CD14-positive monocyte (primary cell): ENCODE measurements around the gene LRRC49. TPM values are rescaled to one million over a fixed set of nuclear protein-coding genes. Genes with fewer than 3 reads are reported as not detected.

Source experiments
- DNase-seq, 3 donors: peaks; one replicate each; pipeline ENCODE4 v3.0.0-alpha.2; 2011 to 2022
- H2AFZ ChIP-seq: 2 replicates; pipeline ENCODE4 v1.6.0; 2012; ENCODE audit warnings: mild to moderate bottlenecking, low read depth, low read length, inconsistent platforms; ENCODE audit not compliant: insufficient read depth, poor library complexity, severe bottlenecking
- H3K27ac ChIP-seq, 2 donors: 1 replicate in 1 of 2; 2 replicates in 1 of 2; pipeline ENCODE4 v1.5.1; 2012 to 2013; ENCODE audit warnings: low read length in 2 of 2, control low read depth in 1 of 2, inconsistent platforms in 1 of 2, low read depth in 1 of 2, mild to moderate bottlenecking in 1 of 2
- H3K27me3 ChIP-seq, 2 donors: one replicate each; pipeline versions ENCODE4 v1.6.0 to v1.6.1; 2011 to 2013; ENCODE audit warnings: low read length in 2 of 2; ENCODE audit not compliant: control insufficient read depth in 2 of 2, insufficient read depth in 2 of 2
- H3K36me3 ChIP-seq, 2 donors: replicated peaks in 1 of 2; 1 replicate in 1 of 2; 2 replicates in 1 of 2; pipeline versions ENCODE4 v1.5.1 to v1.6.1; 2012 to 2013; ENCODE audit warnings: low read length in 2 of 2, control low read depth in 1 of 2, inconsistent platforms in 1 of 2, mild to moderate bottlenecking in 1 of 2; ENCODE audit not compliant: insufficient read depth in 2 of 2, control insufficient read depth in 1 of 2
- H3K4me1 ChIP-seq, 2 donors: 1 replicate in 1 of 2; 2 replicates in 1 of 2; pipeline versions ENCODE4 v1.5.1 to v1.6.1; 2012 to 2013; ENCODE audit warnings: low read length in 2 of 2, control low read depth in 1 of 2, inconsistent platforms in 1 of 2, mild to moderate bottlenecking in 1 of 2, moderate library complexity in 1 of 2; ENCODE audit not compliant: insufficient read depth in 2 of 2, control insufficient read depth in 1 of 2
- H3K4me2 ChIP-seq: replicated peaks from 2 replicates; pipeline ENCODE3; 2012; ENCODE audit warnings: low read length, moderate library complexity, mild to moderate bottlenecking; ENCODE audit not compliant: poor library complexity, severe bottlenecking; ENCODE audit errors: extremely low read depth
- H3K4me3 ChIP-seq, 3 experiments: fragments of 200-600 bp in 1 of 3; sonication (generic) in 1 of 3; replicated peaks in 1 of 3; 1 replicate in 2 of 3; 2 replicates in 1 of 3; pipeline ENCODE4 v1.5.1; 2011 to 2013; ENCODE audit warnings: low read length in 3 of 3, mild to moderate bottlenecking in 3 of 3, control low read depth in 2 of 3, low read depth in 2 of 3, inconsistent platforms in 1 of 3, moderate library complexity in 1 of 3
- H3K79me2 ChIP-seq: 2 replicates; pipeline ENCODE4 v1.6.0; 2012; ENCODE audit warnings: mild to moderate bottlenecking, control low read depth, inconsistent platforms, low read length, moderate library complexity; ENCODE audit not compliant: insufficient read depth
- H3K9ac ChIP-seq: 2 replicates; pipeline ENCODE4 v1.6.0; 2017; ENCODE audit warnings: low read length, mild to moderate bottlenecking; ENCODE audit not compliant: insufficient read depth, poor library complexity, severe bottlenecking
- H3K9me3 ChIP-seq, 2 donors: replicated peaks in 1 of 2; 1 replicate in 1 of 2; 2 replicates in 1 of 2; pipeline versions ENCODE4 v1.5.1 to v1.6.1; 2012 to 2013; ENCODE audit warnings: low read length in 2 of 2, control low read depth in 1 of 2; ENCODE audit not compliant: control insufficient read depth in 1 of 2, insufficient read depth in 1 of 2
- H4K20me1 ChIP-seq: 2 replicates; pipeline ENCODE4 v1.6.0; 2012; ENCODE audit warnings: mild to moderate bottlenecking, low read length, control low read depth, moderate library complexity; ENCODE audit not compliant: insufficient read depth
- H3K27ac Mint-ChIP-seq, 7 donors: one replicate each; pipeline ENCODE4 v1.8.0; 2020; ENCODE audit warnings: mild to moderate bottlenecking in 7 of 7, mixed read lengths in 7 of 7, moderate library complexity in 6 of 7, inconsistent platforms in 2 of 7
- H3K27me3 Mint-ChIP-seq, 3 donors: one replicate each; pipeline ENCODE4 v1.8.0; 2021 to 2022; ENCODE audit warnings: low read depth in 3 of 3, mild to moderate bottlenecking in 3 of 3, mixed read lengths in 3 of 3, moderate library complexity in 3 of 3, inconsistent platforms in 1 of 3
- H3K36me3 Mint-ChIP-seq, 2 donors: one replicate each; pipeline ENCODE4 v1.8.0; 2020; ENCODE audit warnings: mixed read lengths in 2 of 2, inconsistent platforms in 1 of 2, mild to moderate bottlenecking in 1 of 2
- H3K4me1 Mint-ChIP-seq: one replicate; pipeline ENCODE4 v1.8.0; 2020; ENCODE audit warnings: mild to moderate bottlenecking, mixed read lengths
- H3K4me3 Mint-ChIP-seq, 2 donors: one replicate each; pipeline ENCODE4 v1.8.0; 2020; ENCODE audit warnings: mild to moderate bottlenecking in 2 of 2, mixed read lengths in 2 of 2, moderate library complexity in 1 of 2
- H3K9me3 Mint-ChIP-seq, 7 donors: one replicate each; pipeline ENCODE4 v1.8.0; 2020 to 2022; ENCODE audit warnings: mixed read lengths in 7 of 7, mild to moderate bottlenecking in 6 of 7, moderate library complexity in 6 of 7, inconsistent platforms in 2 of 7
- WGBS: methylation state at CpG from one replicate; pipeline ENCODE4 v1.1.5; 2013; ENCODE audit warnings: missing lambda C conversion rate; ENCODE audit not compliant: insufficient coverage; 5-methylcytosine and 5-hydroxymethylcytosine counted together
- intact Hi-C, 2 donors: fragments of 100-400 bp; cut with micrococcal nuclease; formaldehyde crosslinking; loops; one replicate each; pipeline versions ENCODE4 v1.15.0 to v1.15.1; 2023
- polyA plus RNA-seq, 3 donors: library from polyadenylated mRNA; depleted of rRNA in 1 of 3; unstranded in 2 of 3; stranded (reverse) in 1 of 3; fragments of 300-500 nt in 2 of 3; fragments of >200 nt in 1 of 3; fragmentation: Illumina TruSeq in 2 of 3; gene quantifications; 1 replicate in 2 of 3; 2 replicates in 1 of 3; pipeline ENCODE4 v1.2.3, GENCODE V29; 2012 to 2021
- TF ChIP-seq, protein P1 (sequence below): fragments of 200-600 bp; IDR thresholded peaks from one replicate; pipeline ENCODE4 v1.8.0; 2022; ENCODE audit warnings: antibody characterized with exemption, mild to moderate bottlenecking

LRRC49 gene
- polyA plus RNA-seq, 3 donors: 0.08 to 0.51 (median 0.24) TPM

DNA sequence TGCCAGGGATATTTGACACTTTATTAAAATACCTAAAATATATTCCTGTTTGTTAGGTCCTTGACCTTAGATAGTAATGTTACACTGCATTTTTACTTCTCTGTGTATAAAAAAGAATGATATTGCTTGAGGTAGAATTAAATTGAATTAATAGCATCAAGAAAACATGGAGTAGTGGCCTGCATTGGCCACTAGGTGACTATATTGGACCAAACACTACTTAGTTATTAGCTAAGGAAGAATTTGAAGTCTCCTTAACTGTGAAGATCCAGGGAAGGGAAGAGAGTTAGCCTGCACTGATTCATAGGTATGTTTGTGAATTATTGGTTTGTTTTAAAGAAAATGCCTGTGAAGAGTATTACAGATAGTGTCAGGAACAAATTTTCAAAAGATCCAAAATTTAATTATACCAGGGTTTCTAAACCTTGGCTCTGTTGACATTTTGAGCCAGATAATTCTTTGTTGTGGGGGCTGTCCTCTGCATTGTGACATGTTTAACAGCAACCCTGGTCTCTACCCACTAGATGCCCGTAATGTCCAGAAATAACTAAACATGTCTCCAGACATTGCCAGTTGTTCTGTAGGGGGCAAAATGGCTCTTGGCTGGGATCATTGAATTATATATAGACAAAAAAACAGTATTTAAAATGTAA lies 119.0 kb downstream of the LRRC49 start:
- no peak overlapping the region for H3K9ac ChIP-seq

DNA sequence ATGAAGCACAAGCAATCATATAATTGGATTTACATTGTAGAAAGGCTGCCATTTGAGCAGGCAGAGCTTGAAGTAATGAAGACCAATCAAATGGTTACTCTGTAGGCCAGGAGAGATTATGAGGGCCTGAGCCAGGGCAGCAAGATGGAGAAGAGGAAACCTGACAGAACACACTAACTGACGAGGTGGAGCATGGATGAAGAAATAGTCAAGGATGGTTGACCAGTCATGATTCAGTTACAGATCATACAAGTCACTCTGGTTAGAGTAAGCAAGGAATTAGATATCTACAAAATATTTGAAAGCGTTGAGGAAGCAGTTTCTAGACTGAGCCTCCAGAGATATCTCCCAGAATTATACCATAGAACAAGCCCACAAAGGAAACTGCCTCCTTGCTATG lies 120.8 kb downstream of the LRRC49 start:
- Histone ChIP-seq H3K4me2 (no peak overlapping the region), H3K4me1 (no peaks in the 10 kb centered on the region), H3K79me2 (no peaks in the 10 kb centered on the region), H3K27me3 (no peaks in the 10 kb centered on the region), H4K20me1 (no peaks in the 10 kb centered on the region), H3K9ac (no peak overlapping the region), H2AFZ (no peak overlapping the region), H3K36me3 (no peaks in the 10 kb centered on the region), H3K27ac (no peak overlapping the region), H3K9me3 (no peaks in the 10 kb centered on the region), H3K4me3 (no peak overlapping the region)
- no peaks in the 10 kb centered on the region for H3K4me1 Mint-ChIP-seq
- no peaks in the 10 kb centered on the region for H3K36me3 Mint-ChIP-seq
- WGBS: 50% methylated on average over 1 of the region's 2 CpGs
- no peak for DNase-seq
- intact Hi-C loops: no loop called here
- no peak overlapping the region for H3K27ac Mint-ChIP-seq
- H3K9me3 Mint-ChIP-seq: peaks cover 0 to 1% (median 0%) of the 10 kb centered on the region in 7 donors
- TF ChIP-seq, protein P1, sequence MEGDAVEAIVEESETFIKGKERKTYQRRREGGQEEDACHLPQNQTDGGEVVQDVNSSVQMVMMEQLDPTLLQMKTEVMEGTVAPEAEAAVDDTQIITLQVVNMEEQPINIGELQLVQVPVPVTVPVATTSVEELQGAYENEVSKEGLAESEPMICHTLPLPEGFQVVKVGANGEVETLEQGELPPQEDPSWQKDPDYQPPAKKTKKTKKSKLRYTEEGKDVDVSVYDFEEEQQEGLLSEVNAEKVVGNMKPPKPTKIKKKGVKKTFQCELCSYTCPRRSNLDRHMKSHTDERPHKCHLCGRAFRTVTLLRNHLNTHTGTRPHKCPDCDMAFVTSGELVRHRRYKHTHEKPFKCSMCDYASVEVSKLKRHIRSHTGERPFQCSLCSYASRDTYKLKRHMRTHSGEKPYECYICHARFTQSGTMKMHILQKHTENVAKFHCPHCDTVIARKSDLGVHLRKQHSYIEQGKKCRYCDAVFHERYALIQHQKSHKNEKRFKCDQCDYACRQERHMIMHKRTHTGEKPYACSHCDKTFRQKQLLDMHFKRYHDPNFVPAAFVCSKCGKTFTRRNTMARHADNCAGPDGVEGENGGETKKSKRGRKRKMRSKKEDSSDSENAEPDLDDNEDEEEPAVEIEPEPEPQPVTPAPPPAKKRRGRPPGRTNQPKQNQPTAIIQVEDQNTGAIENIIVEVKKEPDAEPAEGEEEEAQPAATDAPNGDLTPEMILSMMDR: no peak
- no peak overlapping the region for H3K4me3 Mint-ChIP-seq
- peaks cover 0 to 2% (median 0%) of the 10 kb centered on the region in 3 donors for H3K27me3 Mint-ChIP-seq

More for the DNA sequence above, 119.0 kb downstream of the LRRC49 start:
- no peak for DNase-seq
- H3K9me3 Mint-ChIP-seq: no peaks in the 10 kb centered on the region
- H3K27ac ChIP-seq: no peak overlapping the region
- intact Hi-C loops: no loop called here
- no peaks in the 10 kb centered on the region for H4K20me1 ChIP-seq
- H2AFZ ChIP-seq: no peak overlapping the region
- no peaks in the 10 kb centered on the region for H3K4me1 ChIP-seq
- H3K27me3 ChIP-seq: no peaks in the 10 kb centered on the region
- no peak overlapping the region for H3K4me3 ChIP-seq
- no peaks in the 10 kb centered on the region for H3K36me3 ChIP-seq
- H3K27me3 Mint-ChIP-seq: peaks cover 0 to 2% (median 0%) of the 10 kb centered on the region in 3 donors
- no peak overlapping the region for H3K4me2 ChIP-seq
- no peaks in the 10 kb centered on the region for H3K36me3 Mint-ChIP-seq
- no peaks in the 10 kb centered on the region for H3K79me2 ChIP-seq
- no peaks in the 10 kb centered on the region for H3K9me3 ChIP-seq
- no peak overlapping the region for H3K4me3 Mint-ChIP-seq
- TF ChIP-seq, protein P1: peak; percentile 31
- no CpG with 5 or more reads among the region's 1 CpG for WGBS
- no peaks in the 10 kb centered on the region for H3K4me1 Mint-ChIP-seq
- H3K27ac Mint-ChIP-seq: no peak overlapping the region
